NCI-H226 (cell line): ENCODE measurements around the gene KDM7A.
"Not testable (repeated sequence)": the region's sequence is repeated elsewhere in the genome, so short reads cannot be mapped to it uniquely, and the experiment has no call there.

ENCODE experiments used
- DNase-seq: peaks from one replicate; pipeline ENCODE4 v3.0.0-alpha.2; 2015

KDM7A gene

GRCh38 chr7:140176811-140177702, at the start of gene KDM7A:
Gene KDM7A, minus strand, starts transcription at chr7:140176983. Its CDS starts 46 bp downstream, at chr7:140176937.
- DNase-seq: peak; percentile 79

GRCh38 chr7:140225562-140226249, 48.9 kb upstream of the KDM7A start:
- no peak for DNase-seq

- no peak for DNase-seq
Observed at GRCh38 chr7:140223515-140224221, 46.9 kb upstream of the KDM7A start.

- DNase-seq: no peak
Observed at GRCh38 chr7:140222814-140223213, 46.0 kb upstream of the KDM7A start.

- no peak for DNase-seq
Observed at GRCh38 chr7:140219672-140220524, 43.1 kb upstream of the KDM7A start.

GRCh38 chr7:140218656-140219055, 41.9 kb upstream of the KDM7A start:
- DNase-seq: no peak

GRCh38 chr7:140217750-140218501, 41.1 kb upstream of the KDM7A start:
- no peak for DNase-seq

- DNase-seq: no peak
Observed at GRCh38 chr7:140215281-140215680, 38.5 kb upstream of the KDM7A start.

GRCh38 chr7:140214075-140214684, 37.4 kb upstream of the KDM7A start:
- DNase-seq: no peak

- no peak for DNase-seq
Observed at GRCh38 chr7:140213684-140214074, 36.9 kb upstream of the KDM7A start.

GRCh38 chr7:140212100-140212881, 35.5 kb upstream of the KDM7A start:
- DNase-seq: no peak

- DNase-seq: no peak
Observed at GRCh38 chr7:140211698-140212097, 34.9 kb upstream of the KDM7A start.

GRCh38 chr7:140209866-140210609, 33.3 kb upstream of the KDM7A start:
- no peak for DNase-seq

- no peak for DNase-seq
Observed at GRCh38 chr7:140206616-140207389, 30.0 kb upstream of the KDM7A start.

- DNase-seq: no peak
Observed at GRCh38 chr7:140205600-140205999, 28.8 kb upstream of the KDM7A start.

GRCh38 chr7:140203556-140203955, 26.8 kb upstream of the KDM7A start:
- DNase-seq: no peak

GRCh38 chr7:140202942-140203341, 26.2 kb upstream of the KDM7A start:
- not testable (repeated sequence) for DNase-seq

- no peak for DNase-seq
Observed at GRCh38 chr7:140201393-140201792, 24.6 kb upstream of the KDM7A start.
